ENCODE results near the gene TRMT5. TPM values are rescaled to one million over a fixed set of nuclear protein-coding genes. Genes with fewer than 3 reads are reported as not detected.

Gene TRMT5
- total RNA-seq, 1 experiment from 2014 or later: 24.9 TPM

GRCh38 chr14:60999536-60999935, 18.7 kb upstream of the TRMT5 start:
- Mint-ChIP-seq H3K4me1 (no peaks in the 10 kb centered on the region), H3K27me3 (ENCODE audit: low read depth) (no peaks in the 10 kb centered on the region; the same call in 1 of the 2 replicates), H3K4me3 (no peak overlapping the region), H3K27ac (no peak overlapping the region), H3K9me3 (peaks cover 0 to 2% of the 10 kb centered on the region in 2 experiments; a peak in 3 of 5 replicates), H3K36me3 (ENCODE audit: insufficient read depth in 1 of 3, low read depth in 3 of 3) (peaks cover 10 to 19% (median 12%) of the 10 kb centered on the region in 3 experiments; a peak in 5 of 7 replicates)
- Histone ChIP-seq H3T11ph (ENCODE audit: low read length) (no peak overlapping the region), H4K5ac (ENCODE audit: insufficient read length, low read depth, low read length) (no peak overlapping the region), H3K9ac (ENCODE audit: extremely low read depth, insufficient read length, low read length) (no peak overlapping the region), H3K27ac (ENCODE audit: insufficient read length, low read depth, low read length) (no peak overlapping the region), H2BK20ac (ENCODE audit: low read depth, low read length, poor library complexity, severe bottlenecking) (no peak overlapping the region), H3K4me2 (ENCODE audit: insufficient read depth, insufficient read length, low read length) (no peak overlapping the region), H3K79me2 (ENCODE audit: insufficient read depth, low read length) (no peaks in the 10 kb centered on the region), H3K18ac (ENCODE audit: insufficient read length, low read depth, low read length) (no peak overlapping the region), H3K27me3 (ENCODE audit: insufficient read depth, low read length) (no peaks in the 10 kb centered on the region), H2AK5ac (ENCODE audit: insufficient read length, low read length) (no peak overlapping the region), H4K20me1 (ENCODE audit: control insufficient read depth, insufficient read depth, insufficient read length) (no peaks in the 10 kb centered on the region), H4K91ac (ENCODE audit: insufficient read length, low read depth, low read length) (no peak overlapping the region), H2AFZ (ENCODE audit: low read length) (no peak overlapping the region), H2BK120ac (ENCODE audit: low read depth, low read length, poor library complexity, severe bottlenecking) (no peak overlapping the region), H3K23ac (ENCODE audit: insufficient read length, low read depth, low read length) (no peak overlapping the region), H3K56ac (ENCODE audit: insufficient read length, low read depth, low read length) (no peak overlapping the region), H3K9me3 (ENCODE audit: control insufficient read depth, low read depth, low read length) (no peaks in the 10 kb centered on the region), H2BK5ac (ENCODE audit: insufficient read length, low read length) (no peak overlapping the region), H3K4ac (ENCODE audit: low read depth, low read length) (no peak overlapping the region), H2BK15ac (ENCODE audit: low read depth, low read length) (no peak overlapping the region), H2BK12ac (ENCODE audit: insufficient read length, low read depth, low read length) (no peak overlapping the region), H3K79me1 (ENCODE audit: insufficient read depth, low read depth, low read length, poor library complexity, severe bottlenecking) (no peaks in the 10 kb centered on the region), H3K23me2 (ENCODE audit: insufficient read length, low read depth, low read length, poor library complexity, severe bottlenecking) (no peaks in the 10 kb centered on the region), H3K4me1 (ENCODE audit: insufficient read depth, low read length) (no peaks in the 10 kb centered on the region), H4K8ac (replicated peaks; ENCODE audit: insufficient read length, low read depth, low read length) (no peak overlapping the region), H3K14ac (ENCODE audit: insufficient read depth, low read length) (no peak overlapping the region)
- no peak for DNase-seq
- WGBS (ENCODE audit: extremely low coverage, insufficient read length, low lambda C conversion rate): no CpG with 5 or more reads among the region's 2 CpGs
- no peak for TF ChIP-seq CTCF (conservative IDR thresholded peaks at IDR 0.05)
